Measurements from ENCODE around the gene LRBA. TPM values are rescaled to one million over a fixed set of nuclear protein-coding genes. Genes with fewer than 3 reads are reported as not detected.
"Not testable (repeated sequence)": the region's sequence is repeated elsewhere in the genome, so short reads cannot be mapped to it uniquely, and the experiment has no call there.

The LRBA gene
- total RNA-seq, 2 donors from 2014 or later, result 30.9 to 33.7 TPM

DNA sequence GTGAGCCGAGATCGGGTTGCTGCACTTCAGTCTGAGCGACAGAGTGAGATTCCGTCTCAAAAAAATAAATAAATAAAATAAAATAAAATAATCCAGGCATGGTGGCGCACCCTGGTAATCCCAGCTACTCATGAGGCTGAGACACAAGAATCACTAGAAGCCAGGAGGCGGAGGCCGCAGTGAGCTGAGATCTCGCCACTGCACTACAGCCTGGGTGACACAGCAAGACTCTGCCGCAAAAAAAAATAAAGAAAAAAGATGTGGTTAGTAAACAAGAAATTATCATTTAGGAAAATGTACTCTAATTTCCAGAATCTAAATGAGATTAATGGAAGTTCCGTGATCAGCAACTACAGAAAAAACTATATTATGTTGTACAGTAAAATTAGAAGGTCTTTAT lies 14.5 kb upstream of the LRBA start:
- DNase-seq (ENCODE audit: low spot score) (no peak), ATAC-seq (ENCODE audit: insufficient number of reproducible peaks, low FRiP score, low read depth) (no peak)
- no peaks in the 10 kb centered on the region for H3K4me1 ChIP-seq (ENCODE audit: control insufficient read depth in 1 of 2, low read depth in 2 of 2)
- no peaks in the 10 kb centered on the region for H3K27me3 ChIP-seq (replicated peaks; ENCODE audit: insufficient read depth)
- H3K36me3 ChIP-seq, result no peaks in the 10 kb centered on the region
- no peak overlapping the region for H3K27ac ChIP-seq
- TF ChIP-seq, protein P1, sequence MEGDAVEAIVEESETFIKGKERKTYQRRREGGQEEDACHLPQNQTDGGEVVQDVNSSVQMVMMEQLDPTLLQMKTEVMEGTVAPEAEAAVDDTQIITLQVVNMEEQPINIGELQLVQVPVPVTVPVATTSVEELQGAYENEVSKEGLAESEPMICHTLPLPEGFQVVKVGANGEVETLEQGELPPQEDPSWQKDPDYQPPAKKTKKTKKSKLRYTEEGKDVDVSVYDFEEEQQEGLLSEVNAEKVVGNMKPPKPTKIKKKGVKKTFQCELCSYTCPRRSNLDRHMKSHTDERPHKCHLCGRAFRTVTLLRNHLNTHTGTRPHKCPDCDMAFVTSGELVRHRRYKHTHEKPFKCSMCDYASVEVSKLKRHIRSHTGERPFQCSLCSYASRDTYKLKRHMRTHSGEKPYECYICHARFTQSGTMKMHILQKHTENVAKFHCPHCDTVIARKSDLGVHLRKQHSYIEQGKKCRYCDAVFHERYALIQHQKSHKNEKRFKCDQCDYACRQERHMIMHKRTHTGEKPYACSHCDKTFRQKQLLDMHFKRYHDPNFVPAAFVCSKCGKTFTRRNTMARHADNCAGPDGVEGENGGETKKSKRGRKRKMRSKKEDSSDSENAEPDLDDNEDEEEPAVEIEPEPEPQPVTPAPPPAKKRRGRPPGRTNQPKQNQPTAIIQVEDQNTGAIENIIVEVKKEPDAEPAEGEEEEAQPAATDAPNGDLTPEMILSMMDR (IDR thresholded peaks at IDR 0.05), result no peak
- no peaks in the 10 kb centered on the region for H3K9me3 ChIP-seq
- H3K4me3 ChIP-seq, result no peak overlapping the region

DNA sequence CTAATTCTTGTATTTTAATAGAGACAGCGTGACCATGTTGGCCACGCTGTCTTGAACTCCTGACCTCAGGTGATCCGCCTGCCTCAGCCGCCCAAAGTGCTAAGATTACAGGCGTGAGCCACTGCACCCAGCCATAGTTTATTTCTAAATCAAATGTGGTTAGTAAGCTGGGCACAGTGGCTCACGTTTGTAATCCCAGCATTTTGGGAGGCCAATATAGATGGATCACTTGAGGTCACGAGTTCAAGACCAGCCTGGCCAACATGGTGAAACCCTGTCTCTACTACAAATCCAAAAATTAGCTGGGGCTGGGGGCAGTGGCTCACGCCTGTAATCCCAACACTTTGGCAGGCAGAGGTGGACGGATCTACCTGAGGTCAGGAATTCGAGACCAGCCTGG lies 13.9 kb upstream of the LRBA start:
- not testable (repeated sequence) for ATAC-seq (ENCODE audit: insufficient number of reproducible peaks, low FRiP score, low read depth); H3K27ac ChIP-seq; DNase-seq (ENCODE audit: low spot score)

DNA sequence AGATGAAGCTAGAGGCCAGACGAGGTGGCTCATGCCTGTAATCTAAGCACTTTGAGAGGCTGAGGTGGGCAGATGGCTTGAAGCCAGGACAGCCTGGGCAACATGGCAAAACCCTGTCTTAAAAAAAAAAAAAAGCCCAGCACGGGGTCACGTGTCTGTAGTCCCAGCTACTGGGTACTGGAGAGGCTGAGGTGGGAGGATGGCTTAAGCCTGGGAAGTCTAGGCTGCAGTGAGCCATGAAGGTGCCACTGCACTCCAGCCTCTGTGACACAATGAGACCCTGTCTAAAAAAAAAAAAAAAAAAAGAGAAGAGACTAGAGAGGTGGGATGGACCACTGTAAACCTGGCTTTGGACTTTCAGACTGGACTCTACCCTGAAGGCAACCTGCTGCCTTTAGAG lies 10.7 kb upstream of the LRBA start:
- Histone ChIP-seq H3K9me3 (no peaks in the 10 kb centered on the region), H3K4me3 (no peak overlapping the region), H3K36me3 (no peaks in the 10 kb centered on the region), H3K27me3 (replicated peaks; ENCODE audit: insufficient read depth) (no peaks in the 10 kb centered on the region), H3K4me1 (ENCODE audit: control insufficient read depth in 1 of 2, low read depth in 2 of 2) (no peaks in the 10 kb centered on the region), H3K27ac (no peak overlapping the region)
- no peak for DNase-seq (ENCODE audit: low spot score)
- no peak for ATAC-seq (ENCODE audit: insufficient number of reproducible peaks, low FRiP score, low read depth)
- TF ChIP-seq, protein P1 (IDR thresholded peaks at IDR 0.05), result no peak

More for the DNA sequence above, 13.9 kb upstream of the LRBA start:
- H3K27me3 ChIP-seq (replicated peaks; ENCODE audit: insufficient read depth); H3K4me3 ChIP-seq; H3K36me3 ChIP-seq; H3K9me3 ChIP-seq; H3K4me1 ChIP-seq (ENCODE audit: control insufficient read depth in 1 of 2, low read depth in 2 of 2): not testable (repeated sequence)

DNA sequence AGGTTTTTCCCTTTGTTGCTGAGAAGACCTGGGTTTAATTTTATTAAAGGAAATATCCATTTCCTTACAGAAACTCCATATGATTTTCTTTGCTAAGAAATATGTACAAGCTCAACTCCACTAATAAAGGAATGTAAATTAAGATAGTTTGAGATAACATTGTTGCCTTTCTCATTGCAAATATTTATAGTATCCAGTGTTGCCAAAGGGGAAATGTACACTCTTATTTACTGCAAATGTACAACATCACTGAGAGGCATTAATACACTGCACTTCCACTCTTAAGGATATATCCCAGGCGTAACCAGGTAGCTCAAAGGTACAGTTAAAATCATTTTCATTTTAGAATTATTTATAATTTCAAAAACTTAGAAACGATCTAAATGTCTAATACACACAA lies 7.5 kb upstream of the LRBA start:
- H3K4me1 ChIP-seq (ENCODE audit: control insufficient read depth in 1 of 2, low read depth in 2 of 2), result no peaks in the 10 kb centered on the region
- H3K27me3 ChIP-seq (replicated peaks; ENCODE audit: insufficient read depth), result no peaks in the 10 kb centered on the region
- H3K9me3 ChIP-seq, result no peaks in the 10 kb centered on the region
- no peak overlapping the region for H3K4me3 ChIP-seq
- DNase-seq (ENCODE audit: low spot score) (no peak), ATAC-seq (ENCODE audit: insufficient number of reproducible peaks, low FRiP score, low read depth) (no peak)
- TF ChIP-seq, protein P1 (IDR thresholded peaks at IDR 0.05), result no peak
- no peak overlapping the region for H3K27ac ChIP-seq
- H3K36me3 ChIP-seq, result no peaks in the 10 kb centered on the region

DNA sequence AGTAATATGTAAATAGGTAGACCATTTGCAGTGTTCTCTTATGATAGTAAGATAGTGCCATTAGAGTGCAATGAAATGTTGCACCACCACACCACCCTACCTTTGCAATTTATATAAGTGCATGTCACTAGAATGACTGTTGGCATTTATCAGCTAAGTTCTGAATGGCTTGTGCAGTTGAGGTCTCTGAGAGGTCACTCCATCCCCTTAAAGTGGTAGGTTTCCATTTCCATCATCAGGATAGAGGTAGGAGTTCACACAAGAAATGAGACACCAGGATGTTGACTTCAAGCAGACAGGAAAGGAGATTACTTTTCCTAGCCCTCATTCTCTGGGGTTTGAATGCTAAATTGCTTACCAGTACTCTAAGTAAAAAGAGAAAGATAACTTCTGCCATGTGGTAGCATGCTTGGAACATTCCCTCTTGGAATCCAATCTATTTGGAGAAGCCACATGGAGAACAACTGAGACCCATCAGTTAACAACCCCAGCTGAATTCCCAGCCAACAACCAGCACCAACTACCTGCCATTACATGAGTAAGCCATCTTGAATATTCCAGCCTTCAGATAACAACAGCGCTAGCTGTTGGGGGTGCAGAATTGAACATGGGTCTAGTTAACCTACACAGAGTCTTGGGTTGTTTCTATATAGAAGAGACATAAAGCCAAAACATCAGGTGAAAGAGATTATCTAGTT lies 6.7 kb upstream of the LRBA start:
- TF ChIP-seq, protein P1 (IDR thresholded peaks at IDR 0.05), result no peak
- no peaks in the 10 kb centered on the region for H3K4me1 ChIP-seq (ENCODE audit: control insufficient read depth in 1 of 2, low read depth in 2 of 2)
- DNase-seq (ENCODE audit: low spot score) (no peak), ATAC-seq (ENCODE audit: insufficient number of reproducible peaks, low FRiP score, low read depth) (no peak)
- no peak overlapping the region for H3K4me3 ChIP-seq
- no peaks in the 10 kb centered on the region for H3K36me3 ChIP-seq
- no peaks in the 10 kb centered on the region for H3K9me3 ChIP-seq
- H3K27ac ChIP-seq, result no peak overlapping the region
- H3K27me3 ChIP-seq (replicated peaks; ENCODE audit: insufficient read depth), result no peaks in the 10 kb centered on the region

All from thoracic aorta (tissue), 2 donors.